Tibial artery (tissue), 4 donors: ENCODE results near the gene KIF12.
"Not testable (repeated sequence)": the region's sequence is repeated elsewhere in the genome, so short reads cannot be mapped to it uniquely, and the experiment has no call there.

Experiments
- DNase-seq, 2 donors: peaks; one replicate each; pipeline ENCODE4 v3.0.0-alpha.2; 2019
- H3K27ac ChIP-seq, 2 donors: fragments of 200-600 bp; sonication (generic) in 1 of 2; 1 replicate in 1 of 2; 2 replicates in 1 of 2; pipeline ENCODE4 v1.5.1; 2018 to 2019; ENCODE audit warnings: mild to moderate bottlenecking in 1 of 2
- H3K27me3 ChIP-seq, 2 donors: fragments of 200-600 bp; sonication (generic) in 1 of 2; one replicate each; pipeline versions ENCODE4 v1.5.1 to v1.6.0; 2016 to 2019
- H3K36me3 ChIP-seq, 3 donors: fragments of 200-600 bp; sonication (generic) in 2 of 3; one replicate each; pipeline ENCODE4 v1.5.1; 2016 to 2019; ENCODE audit warnings: mild to moderate bottlenecking in 2 of 3
- H3K4me1 ChIP-seq, 4 donors: fragments of 200-600 bp; sonication (generic) in 2 of 4; 1 replicate in 3 of 4; 2 replicates in 1 of 4; pipeline ENCODE4 v1.5.1; 2016 to 2019
- H3K4me3 ChIP-seq, 2 donors: fragments of 200-600 bp; sonication (generic) in 1 of 2; 1 replicate in 1 of 2; 2 replicates in 1 of 2; pipeline ENCODE4 v1.5.1; 2018 to 2019; ENCODE audit warnings: mild to moderate bottlenecking in 2 of 2
- H3K9me3 ChIP-seq, 3 donors: fragments of 200-600 bp; sonication (generic) in 1 of 3; one replicate each; pipeline ENCODE4 v1.5.1; 2016 to 2019
- CTCF ChIP-seq, 2 experiments: fragments of 200-600 bp in 1 of 2; fragments of 450-650 bp in 1 of 2; IDR thresholded peaks; one replicate each; pipeline ENCODE4 v1.5.1; 2017 to 2019; ENCODE audit warnings: antibody characterized with exemption in 2 of 2, mild to moderate bottlenecking in 1 of 2, moderate library complexity in 1 of 2
- intact Hi-C: fragments of 100-400 bp; cut with DNase I; formaldehyde crosslinking; loops from one replicate; pipeline ENCODE4 v1.15.0; 2023; ENCODE audit warnings: low total_unique reads

Gene KIF12

GRCh38 chr9:114084282-114085073 lies 14.6 kb downstream of the KIF12 start:
- H3K27ac ChIP-seq: no peak overlapping the region
- intact Hi-C loops: loop anchor here (10.0 kb wide), 1 partner anchor 200 kb away; no protein-coding TSS in a partner anchor
- H3K27me3 ChIP-seq: no peaks in the 10 kb centered on the region
- TF ChIP-seq CTCF (IDR thresholded peaks at IDR 0.05): no peak
- no peak for DNase-seq
- peaks cover 0 to 5% (median 2%) of the 10 kb centered on the region in 4 donors for H3K4me1 ChIP-seq
- H3K9me3 ChIP-seq: no peaks in the 10 kb centered on the region
- H3K4me3 ChIP-seq: no peak overlapping the region
- H3K36me3 ChIP-seq: no peaks in the 10 kb centered on the region

DNA sequence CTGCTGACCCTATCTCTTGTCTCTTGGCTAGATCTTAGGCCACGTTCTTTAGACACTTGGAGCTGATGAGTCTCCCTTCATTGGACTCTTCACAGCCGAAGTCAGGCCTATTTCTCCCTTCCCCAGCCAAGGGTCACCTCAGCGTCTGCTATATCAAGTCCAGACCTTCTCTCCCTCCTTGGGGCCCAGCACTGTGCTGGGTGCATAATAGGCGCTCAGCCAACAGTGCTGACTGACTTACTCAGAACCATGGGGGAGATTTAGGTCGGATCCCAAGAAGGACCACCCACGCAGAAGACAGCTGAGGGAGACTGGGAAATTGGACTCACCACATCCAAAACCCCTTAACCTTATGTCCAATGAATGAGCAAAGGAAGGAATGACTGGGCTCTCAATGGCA lies 15.4 kb downstream of the KIF12 start:
- Histone ChIP-seq H3K4me1 (peaks cover 0 to 5% (median 2%) of the 10 kb centered on the region in 4 donors), H3K36me3 (no peaks in the 10 kb centered on the region), H3K27me3 (no peaks in the 10 kb centered on the region), H3K27ac (no peak overlapping the region), H3K4me3 (no peak overlapping the region), H3K9me3 (no peaks in the 10 kb centered on the region)
- no peak for TF ChIP-seq CTCF (IDR thresholded peaks at IDR 0.05)
- intact Hi-C loops: loop anchor here (10.0 kb wide), 1 partner anchor 201 kb away; no protein-coding TSS in a partner anchor
- DNase-seq: no peak

- intact Hi-C loops: loop anchor here (10.0 kb wide), 1 partner anchor 202 kb away; no protein-coding TSS in a partner anchor
- not testable (repeated sequence) for H3K27me3 ChIP-seq, DNase-seq, H3K36me3 ChIP-seq, H3K4me3 ChIP-seq, H3K27ac ChIP-seq, H3K9me3 ChIP-seq
- H3K4me1 ChIP-seq: peaks cover 0 to 11% (median 2%) of the 10 kb centered on the region in 4 donors
Measured at GRCh38 chr9:114082763-114083412, 16.2 kb downstream of the KIF12 start.

GRCh38 chr9:114082017-114082762 lies 16.9 kb downstream of the KIF12 start:
- DNase-seq: peak; percentile 90 to 92
- no peak overlapping the region for H3K27ac ChIP-seq
- no peaks in the 10 kb centered on the region for H3K27me3 ChIP-seq
- peaks cover 0 to 13% (median 2%) of the 10 kb centered on the region in 4 donors for H3K4me1 ChIP-seq
- no peak overlapping the region for H3K4me3 ChIP-seq
- H3K36me3 ChIP-seq: no peaks in the 10 kb centered on the region
- H3K9me3 ChIP-seq: no peaks in the 10 kb centered on the region
- intact Hi-C loops: loop anchor here (10.0 kb wide), 1 partner anchor 203 kb away; no protein-coding TSS in a partner anchor
- peak; percentile 90 to 93 for TF ChIP-seq CTCF (IDR thresholded peaks at IDR 0.05)

GRCh38 chr9:114081441-114082016 lies 17.6 kb downstream of the KIF12 start:
- Histone ChIP-seq H3K27me3 (no peaks in the 10 kb centered on the region), H3K27ac (no peak overlapping the region), H3K36me3 (no peaks in the 10 kb centered on the region), H3K4me3 (no peak overlapping the region), H3K4me1 (peaks cover 0 to 13% (median 2%) of the 10 kb centered on the region in 4 donors), H3K9me3 (no peaks in the 10 kb centered on the region)
- intact Hi-C loops: loop anchor here (10.0 kb wide), 1 partner anchor 203 kb away; no protein-coding TSS in a partner anchor
- DNase-seq: no peak
- TF ChIP-seq CTCF (IDR thresholded peaks at IDR 0.05): no peak
